HFF-Myc (cell line): ENCODE measurements around the gene EIF4A3.

Experiments
- DNase-seq: peaks from one replicate; pipeline ENCODE4 v3.0.0-alpha.2; 2011; ENCODE audit warnings: low read depth; ENCODE audit errors: extremely low read depth
- H3K4me3 ChIP-seq: replicated peaks from 2 replicates; pipeline ENCODE4 v1.5.1; 2011; ENCODE audit warnings: low read depth, mild to moderate bottlenecking, control low read depth, low read length
- TF ChIP-seq, protein P1 (sequence below): IDR thresholded peaks from 2 replicates; pipeline ENCODE4 v1.5.1; 2012; ENCODE audit warnings: mild to moderate bottlenecking, low read depth, low read length, control low read depth; ENCODE audit errors: missing control alignments

Gene EIF4A3

GRCh38 chr17:80110927-80111701 lies 35.8 kb downstream of the EIF4A3 start:
- TF ChIP-seq, protein P1, sequence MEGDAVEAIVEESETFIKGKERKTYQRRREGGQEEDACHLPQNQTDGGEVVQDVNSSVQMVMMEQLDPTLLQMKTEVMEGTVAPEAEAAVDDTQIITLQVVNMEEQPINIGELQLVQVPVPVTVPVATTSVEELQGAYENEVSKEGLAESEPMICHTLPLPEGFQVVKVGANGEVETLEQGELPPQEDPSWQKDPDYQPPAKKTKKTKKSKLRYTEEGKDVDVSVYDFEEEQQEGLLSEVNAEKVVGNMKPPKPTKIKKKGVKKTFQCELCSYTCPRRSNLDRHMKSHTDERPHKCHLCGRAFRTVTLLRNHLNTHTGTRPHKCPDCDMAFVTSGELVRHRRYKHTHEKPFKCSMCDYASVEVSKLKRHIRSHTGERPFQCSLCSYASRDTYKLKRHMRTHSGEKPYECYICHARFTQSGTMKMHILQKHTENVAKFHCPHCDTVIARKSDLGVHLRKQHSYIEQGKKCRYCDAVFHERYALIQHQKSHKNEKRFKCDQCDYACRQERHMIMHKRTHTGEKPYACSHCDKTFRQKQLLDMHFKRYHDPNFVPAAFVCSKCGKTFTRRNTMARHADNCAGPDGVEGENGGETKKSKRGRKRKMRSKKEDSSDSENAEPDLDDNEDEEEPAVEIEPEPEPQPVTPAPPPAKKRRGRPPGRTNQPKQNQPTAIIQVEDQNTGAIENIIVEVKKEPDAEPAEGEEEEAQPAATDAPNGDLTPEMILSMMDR = no peak
- H3K4me3 ChIP-seq = no peak overlapping the region
- DNase-seq = no peak

DNA sequence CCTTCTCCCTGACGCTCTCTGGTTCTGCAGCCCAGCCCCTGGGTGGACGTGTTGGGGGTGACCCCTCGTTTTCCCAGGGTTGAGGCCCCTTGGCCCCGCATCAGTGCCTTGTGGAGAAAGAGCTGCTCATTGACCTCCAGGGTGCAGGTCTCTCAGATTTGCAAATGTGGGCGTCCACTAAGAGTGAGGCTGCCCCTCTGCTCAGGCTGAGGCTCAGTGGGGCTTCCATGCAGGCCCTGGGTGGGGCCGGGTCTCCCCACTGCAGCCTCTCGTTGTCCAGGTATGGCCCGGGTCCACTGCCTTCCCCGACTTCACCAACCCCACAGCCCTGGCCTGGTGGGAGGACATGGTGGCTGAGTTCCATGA lies 36.5 kb downstream of the EIF4A3 start:
- H3K4me3 ChIP-seq = no peak overlapping the region
- no peak for DNase-seq
- TF ChIP-seq, protein P1 = no peak

- TF ChIP-seq, protein P1 = no peak
- H3K4me3 ChIP-seq = no peak overlapping the region
- DNase-seq = no peak
Measured at GRCh38 chr17:80109713-80110446, 37.0 kb downstream of the EIF4A3 start.

GRCh38 chr17:80109066-80109660 lies 37.8 kb downstream of the EIF4A3 start:
- no peak for DNase-seq
- TF ChIP-seq, protein P1 = no peak
- no peak overlapping the region for H3K4me3 ChIP-seq

GRCh38 chr17:80108036-80108971 lies 38.6 kb downstream of the EIF4A3 start:
- TF ChIP-seq, protein P1 = no peak
- H3K4me3 ChIP-seq = no peak overlapping the region
- DNase-seq = no peak
